SK-N-SH treated with all-trans-retinoic acid at 6 μM for 48 hours (cell line): Measurements from ENCODE around the gene WDR48.

Experiments
- ATAC-seq: fragments of 200-7000 bp; cut with Tn5 transposase; 3 replicates; pipeline ENCODE4 v1.9.1; 2020; ENCODE audit warnings: mild to moderate bottlenecking, moderate library complexity
- ARNTL ChIP-seq: fragments of 450-650 bp; formaldehyde crosslinking; IDR thresholded peaks from 2 replicates; pipeline ENCODE4 v1.5.0; 2020; ENCODE audit warnings: low read depth, mild to moderate bottlenecking, moderate library complexity, borderline replicate concordance
- BACH2 ChIP-seq: fragments of 250-450 bp; sonication (Bioruptor Pico); IDR thresholded peaks from 2 replicates; pipeline ENCODE4 v1.9.0; 2021; ENCODE audit warnings: mild to moderate bottlenecking, borderline replicate concordance
- CSDC2 ChIP-seq: fragments of 250-450 bp; sonication (Bioruptor Pico); IDR thresholded peaks from 2 replicates; pipeline ENCODE4 v1.5.0; 2020; ENCODE audit warnings: mild to moderate bottlenecking, moderate library complexity
- GLIS3 ChIP-seq: fragments of 250-450 bp; sonication (Bioruptor Pico); IDR thresholded peaks from 2 replicates; pipeline ENCODE4 v1.5.0; 2020; ENCODE audit warnings: mild to moderate bottlenecking, moderate library complexity
- ISL1 ChIP-seq: fragments of 250-450 bp; sonication (Bioruptor Pico); IDR thresholded peaks from 2 replicates; pipeline ENCODE4 v2.1.2; 2022; ENCODE audit warnings: mild to moderate bottlenecking, moderate library complexity
- OSR1 ChIP-seq: fragments of 250-450 bp; sonication (Bioruptor Pico); IDR thresholded peaks from 2 replicates; pipeline ENCODE4 v1.8.0; 2022; ENCODE audit warnings: moderate library complexity, mild to moderate bottlenecking, inconsistent platforms
- PPARA ChIP-seq: fragments of 250-450 bp; sonication (Bioruptor Pico); IDR thresholded peaks from 2 replicates; pipeline ENCODE4 v1.5.0; 2020; ENCODE audit warnings: mild to moderate bottlenecking, borderline replicate concordance
- RARB ChIP-seq: fragments of 250-450 bp; sonication (Bioruptor Pico); IDR thresholded peaks from 2 replicates; pipeline ENCODE4 v1.8.0; 2021; ENCODE audit warnings: mild to moderate bottlenecking, moderate library complexity
- SNAI2 ChIP-seq: fragments of 250-450 bp; sonication (Bioruptor Pico); IDR thresholded peaks from 2 replicates; pipeline ENCODE4 v1.5.0; 2020; ENCODE audit warnings: mild to moderate bottlenecking, moderate library complexity
- TCF4 ChIP-seq: fragments of 250-450 bp; sonication (Bioruptor Pico); IDR thresholded peaks from 2 replicates; pipeline ENCODE4 v1.8.0; 2021; ENCODE audit warnings: mild to moderate bottlenecking, moderate library complexity, borderline replicate concordance
- TOX ChIP-seq: fragments of 250-450 bp; sonication (Bioruptor Pico); IDR thresholded peaks from 2 replicates; pipeline ENCODE4 v1.8.0; 2021; ENCODE audit warnings: mild to moderate bottlenecking, moderate library complexity, borderline replicate concordance
- ZC3H10 ChIP-seq: fragments of 250-450 bp; sonication (Bioruptor Pico); IDR thresholded peaks from 2 replicates; pipeline ENCODE4 v1.5.1; 2021; ENCODE audit warnings: mild to moderate bottlenecking, moderate library complexity
- ZFP3 ChIP-seq: fragments of 250-450 bp; sonication (Bioruptor Pico); IDR thresholded peaks from 2 replicates; pipeline ENCODE4 v1.5.0; 2020; ENCODE audit warnings: mild to moderate bottlenecking, moderate library complexity
- ZNF565 ChIP-seq: fragments of 450-650 bp; formaldehyde crosslinking; conservative IDR thresholded peaks from 2 replicates; pipeline ENCODE4 v1.5.0; 2020; ENCODE audit warnings: low read depth, mild to moderate bottlenecking, moderate library complexity
- ZNF70 ChIP-seq: fragments of 450-650 bp; formaldehyde crosslinking; IDR thresholded peaks from 2 replicates; pipeline ENCODE4 v1.5.0; 2020; ENCODE audit warnings: mild to moderate bottlenecking, moderate library complexity
- ZNF8 ChIP-seq: fragments of 450-650 bp; formaldehyde crosslinking; IDR thresholded peaks from 2 replicates; pipeline ENCODE4 v1.5.0; 2020; ENCODE audit warnings: mild to moderate bottlenecking, moderate library complexity
- TF ChIP-seq, protein P1 (sequence below): fragments of 250-450 bp; sonication (Bioruptor Pico); IDR thresholded peaks from 2 replicates; pipeline ENCODE4 v1.8.0; 2021; ENCODE audit warnings: low read depth, mild to moderate bottlenecking, moderate library complexity, borderline replicate concordance
- TF ChIP-seq, protein P2 (sequence below): fragments of 250-450 bp; sonication (Bioruptor Pico); IDR thresholded peaks from 2 replicates; pipeline ENCODE4 v1.5.1; 2020; ENCODE audit warnings: low read depth, mild to moderate bottlenecking, moderate library complexity
- TF ChIP-seq, protein P3 (sequence below): fragments of 250-450 bp; sonication (Bioruptor Pico); IDR thresholded peaks from 2 replicates; pipeline ENCODE4 v1.5.0; 2020; ENCODE audit warnings: mild to moderate bottlenecking, moderate library complexity
- TF ChIP-seq, protein P4 (sequence below): fragments of 250-450 bp; sonication (Bioruptor Pico); IDR thresholded peaks from 2 replicates; pipeline ENCODE4 v1.8.0; 2020; ENCODE audit warnings: mild to moderate bottlenecking, moderate library complexity, borderline replicate concordance

Gene WDR48

DNA sequence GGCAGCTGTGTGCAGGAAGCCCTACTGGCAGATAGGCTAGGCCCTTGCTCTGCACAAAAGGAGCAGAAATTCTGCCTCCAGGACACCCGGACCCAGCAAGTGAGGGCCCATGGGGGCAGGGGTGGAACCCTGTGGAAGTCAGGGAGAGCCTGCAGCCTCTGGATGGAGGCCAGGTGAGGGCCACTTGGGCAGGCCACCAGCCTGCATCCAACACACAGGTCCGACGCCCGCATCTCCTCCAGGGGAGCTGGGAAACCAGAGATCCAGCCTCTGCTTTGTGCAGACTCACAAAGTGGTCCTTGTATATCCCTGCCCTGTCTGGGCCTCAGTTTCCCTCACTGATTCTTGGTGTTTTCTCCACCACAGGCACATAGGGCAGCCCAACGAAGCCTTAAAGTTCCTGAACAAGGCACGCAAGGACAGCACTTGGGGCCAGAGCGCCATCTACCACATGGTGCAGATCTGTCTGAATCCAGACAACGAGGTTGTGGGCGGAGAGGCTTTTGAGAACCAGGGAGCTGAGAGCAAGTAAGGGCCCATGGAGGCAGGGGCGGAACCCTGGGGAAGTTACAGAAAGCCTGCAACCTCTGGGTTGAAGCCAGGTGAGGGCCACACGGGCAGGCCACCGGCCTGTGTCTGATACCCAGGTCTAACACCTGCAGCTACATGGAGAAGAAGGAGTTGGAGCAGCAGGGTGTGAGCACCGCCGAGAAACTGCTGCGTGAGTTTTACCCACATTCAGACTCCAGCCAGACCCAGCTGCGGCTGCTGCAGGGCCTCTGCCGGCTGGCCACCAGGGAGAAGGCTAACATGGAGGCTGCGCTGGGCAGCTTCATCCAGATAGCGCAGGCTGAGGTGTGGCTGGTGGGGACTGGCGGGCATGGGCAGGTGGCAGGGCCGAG lies 85.0 kb downstream of the WDR48 start:
- TF ChIP-seq, protein P1, sequence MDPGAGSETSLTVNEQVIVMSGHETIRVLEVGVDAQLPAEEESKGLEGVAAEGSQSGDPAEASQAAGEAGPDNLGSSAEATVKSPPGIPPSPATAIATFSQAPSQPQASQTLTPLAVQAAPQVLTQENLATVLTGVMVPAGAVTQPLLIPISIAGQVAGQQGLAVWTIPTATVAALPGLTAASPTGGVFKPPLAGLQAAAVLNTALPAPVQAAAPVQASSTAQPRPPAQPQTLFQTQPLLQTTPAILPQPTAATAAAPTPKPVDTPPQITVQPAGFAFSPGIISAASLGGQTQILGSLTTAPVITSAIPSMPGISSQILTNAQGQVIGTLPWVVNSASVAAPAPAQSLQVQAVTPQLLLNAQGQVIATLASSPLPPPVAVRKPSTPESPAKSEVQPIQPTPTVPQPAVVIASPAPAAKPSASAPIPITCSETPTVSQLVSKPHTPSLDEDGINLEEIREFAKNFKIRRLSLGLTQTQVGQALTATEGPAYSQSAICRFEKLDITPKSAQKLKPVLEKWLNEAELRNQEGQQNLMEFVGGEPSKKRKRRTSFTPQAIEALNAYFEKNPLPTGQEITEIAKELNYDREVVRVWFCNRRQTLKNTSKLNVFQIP (CRISPR knock-in tag) = no peak
- TF ChIP-seq ISL1 (CRISPR knock-in tag) (no peak), ZNF8 (CRISPR knock-in tag) (no peak), RARB (CRISPR knock-in tag) (no peak), SNAI2 (no peak), OSR1 (CRISPR knock-in tag) (no peak), ZC3H10 (CRISPR knock-in tag) (no peak)
- ATAC-seq = no peak

DNA sequence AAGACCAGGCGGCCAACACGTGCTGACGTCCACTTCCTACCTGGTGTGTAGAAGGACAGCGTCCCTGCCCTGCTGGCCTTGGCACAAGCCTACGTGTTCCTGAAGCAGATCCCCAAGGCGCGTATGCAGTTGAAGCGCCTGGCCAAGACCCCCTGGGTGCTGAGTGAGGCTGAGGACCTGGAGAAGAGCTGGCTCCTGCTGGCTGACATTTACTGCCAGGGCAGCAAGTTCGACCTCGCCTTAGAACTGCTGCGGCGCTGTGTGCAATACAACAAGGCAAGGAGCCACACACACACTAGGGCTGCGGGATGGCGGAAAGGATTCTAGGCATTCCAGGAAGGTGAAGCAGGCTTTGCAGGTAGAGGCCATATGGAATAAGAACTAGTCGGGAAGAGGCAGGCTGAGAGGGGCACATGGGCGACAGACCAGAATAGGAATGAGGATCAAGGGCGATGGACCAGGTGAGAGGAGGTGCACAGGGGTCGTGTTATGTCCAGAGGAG lies 85.7 kb downstream of the WDR48 start:
- TF ChIP-seq ZFP3 (no peak), SNAI2 (no peak), RARB (CRISPR knock-in tag) (no peak), ZNF70 (CRISPR knock-in tag) (no peak), ZNF565 (no peak), OSR1 (CRISPR knock-in tag) (no peak), ARNTL (no peak), TCF4 (CRISPR knock-in tag) (no peak), CSDC2 (CRISPR knock-in tag) (no peak), BACH2 (no peak)
- TF ChIP-seq, protein P2, sequence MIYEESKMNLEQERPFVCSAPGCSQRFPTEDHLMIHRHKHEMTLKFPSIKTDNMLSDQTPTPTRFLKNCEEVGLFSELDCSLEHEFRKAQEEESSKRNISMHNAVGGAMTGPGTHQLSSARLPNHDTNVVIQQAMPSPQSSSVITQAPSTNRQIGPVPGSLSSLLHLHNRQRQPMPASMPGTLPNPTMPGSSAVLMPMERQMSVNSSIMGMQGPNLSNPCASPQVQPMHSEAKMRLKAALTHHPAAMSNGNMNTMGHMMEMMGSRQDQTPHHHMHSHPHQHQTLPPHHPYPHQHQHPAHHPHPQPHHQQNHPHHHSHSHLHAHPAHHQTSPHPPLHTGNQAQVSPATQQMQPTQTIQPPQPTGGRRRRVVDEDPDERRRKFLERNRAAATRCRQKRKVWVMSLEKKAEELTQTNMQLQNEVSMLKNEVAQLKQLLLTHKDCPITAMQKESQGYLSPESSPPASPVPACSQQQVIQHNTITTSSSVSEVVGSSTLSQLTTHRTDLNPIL = no peak
- TF ChIP-seq, protein P3, sequence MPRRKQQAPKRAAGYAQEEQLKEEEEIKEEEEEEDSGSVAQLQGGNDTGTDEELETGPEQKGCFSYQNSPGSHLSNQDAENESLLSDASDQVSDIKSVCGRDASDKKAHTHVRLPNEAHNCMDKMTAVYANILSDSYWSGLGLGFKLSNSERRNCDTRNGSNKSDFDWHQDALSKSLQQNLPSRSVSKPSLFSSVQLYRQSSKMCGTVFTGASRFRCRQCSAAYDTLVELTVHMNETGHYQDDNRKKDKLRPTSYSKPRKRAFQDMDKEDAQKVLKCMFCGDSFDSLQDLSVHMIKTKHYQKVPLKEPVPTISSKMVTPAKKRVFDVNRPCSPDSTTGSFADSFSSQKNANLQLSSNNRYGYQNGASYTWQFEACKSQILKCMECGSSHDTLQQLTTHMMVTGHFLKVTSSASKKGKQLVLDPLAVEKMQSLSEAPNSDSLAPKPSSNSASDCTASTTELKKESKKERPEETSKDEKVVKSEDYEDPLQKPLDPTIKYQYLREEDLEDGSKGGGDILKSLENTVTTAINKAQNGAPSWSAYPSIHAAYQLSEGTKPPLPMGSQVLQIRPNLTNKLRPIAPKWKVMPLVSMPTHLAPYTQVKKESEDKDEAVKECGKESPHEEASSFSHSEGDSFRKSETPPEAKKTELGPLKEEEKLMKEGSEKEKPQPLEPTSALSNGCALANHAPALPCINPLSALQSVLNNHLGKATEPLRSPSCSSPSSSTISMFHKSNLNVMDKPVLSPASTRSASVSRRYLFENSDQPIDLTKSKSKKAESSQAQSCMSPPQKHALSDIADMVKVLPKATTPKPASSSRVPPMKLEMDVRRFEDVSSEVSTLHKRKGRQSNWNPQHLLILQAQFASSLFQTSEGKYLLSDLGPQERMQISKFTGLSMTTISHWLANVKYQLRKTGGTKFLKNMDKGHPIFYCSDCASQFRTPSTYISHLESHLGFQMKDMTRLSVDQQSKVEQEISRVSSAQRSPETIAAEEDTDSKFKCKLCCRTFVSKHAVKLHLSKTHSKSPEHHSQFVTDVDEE = no peak
- TF ChIP-seq, protein P1 (CRISPR knock-in tag) = no peak
- TF ChIP-seq, protein P4, sequence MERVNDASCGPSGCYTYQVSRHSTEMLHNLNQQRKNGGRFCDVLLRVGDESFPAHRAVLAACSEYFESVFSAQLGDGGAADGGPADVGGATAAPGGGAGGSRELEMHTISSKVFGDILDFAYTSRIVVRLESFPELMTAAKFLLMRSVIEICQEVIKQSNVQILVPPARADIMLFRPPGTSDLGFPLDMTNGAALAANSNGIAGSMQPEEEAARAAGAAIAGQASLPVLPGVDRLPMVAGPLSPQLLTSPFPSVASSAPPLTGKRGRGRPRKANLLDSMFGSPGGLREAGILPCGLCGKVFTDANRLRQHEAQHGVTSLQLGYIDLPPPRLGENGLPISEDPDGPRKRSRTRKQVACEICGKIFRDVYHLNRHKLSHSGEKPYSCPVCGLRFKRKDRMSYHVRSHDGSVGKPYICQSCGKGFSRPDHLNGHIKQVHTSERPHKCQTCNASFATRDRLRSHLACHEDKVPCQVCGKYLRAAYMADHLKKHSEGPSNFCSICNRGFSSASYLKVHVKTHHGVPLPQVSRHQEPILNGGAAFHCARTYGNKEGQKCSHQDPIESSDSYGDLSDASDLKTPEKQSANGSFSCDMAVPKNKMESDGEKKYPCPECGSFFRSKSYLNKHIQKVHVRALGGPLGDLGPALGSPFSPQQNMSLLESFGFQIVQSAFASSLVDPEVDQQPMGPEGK = no peak
- ATAC-seq = no peak

DNA sequence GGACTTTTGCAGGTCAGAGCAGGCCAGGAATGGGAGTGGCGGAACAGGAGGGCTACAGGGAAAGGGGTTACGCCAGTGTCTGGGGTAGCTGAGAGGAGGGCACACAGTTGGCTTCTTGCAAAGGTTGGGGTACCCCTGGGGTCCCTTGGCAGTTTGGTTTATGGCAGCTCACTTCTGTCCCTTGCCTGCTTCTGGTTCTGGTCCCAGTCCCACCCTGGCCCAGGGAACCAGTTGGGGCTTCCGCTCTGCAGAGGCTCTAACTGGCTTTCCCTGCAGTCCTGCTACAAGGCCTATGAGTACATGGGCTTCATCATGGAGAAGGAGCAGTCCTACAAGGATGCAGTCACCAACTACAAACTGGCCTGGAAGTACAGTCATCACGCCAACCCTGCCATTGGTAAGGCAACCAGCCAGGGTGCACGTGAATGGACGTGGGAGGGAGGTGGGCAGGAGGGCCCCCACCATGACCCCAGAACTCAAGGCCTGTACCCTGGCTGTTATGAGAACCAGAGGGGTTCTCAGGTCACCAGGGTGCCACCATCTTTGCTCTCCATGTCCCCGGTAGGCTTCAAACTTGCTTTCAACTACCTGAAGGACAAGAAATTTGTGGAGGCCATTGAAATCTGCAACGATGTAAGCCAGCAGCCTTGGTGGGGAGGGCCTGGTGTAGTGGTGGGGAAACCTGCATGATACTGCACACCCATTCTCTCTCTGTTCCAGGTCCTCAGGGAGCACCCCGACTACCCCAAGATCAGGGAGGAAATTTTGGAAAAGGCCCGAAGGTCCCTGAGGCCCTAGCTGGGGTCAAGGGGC lies 86.4 kb downstream of the WDR48 start:
- no peak for ATAC-seq
- no peak for TF ChIP-seq ARNTL
- TF ChIP-seq, protein P3 = no peak
- no peak for TF ChIP-seq ZC3H10 (CRISPR knock-in tag)
- no peak for TF ChIP-seq TOX (CRISPR knock-in tag)
- TF ChIP-seq GLIS3 (CRISPR knock-in tag) = no peak
- TF ChIP-seq, protein P2 = no peak
- no peak for TF ChIP-seq PPARA (CRISPR knock-in tag)
- no peak for TF ChIP-seq ZNF70 (CRISPR knock-in tag)
